SK-N-SH treated with all-trans-retinoic acid at 6 μM for 48 hours (cell line): ENCODE results near the gene PIK3CB.

Experiments
- ATAC-seq: fragments of 200-7000 bp; cut with Tn5 transposase; 3 replicates; pipeline ENCODE4 v1.9.1; 2020; ENCODE audit warnings: mild to moderate bottlenecking, moderate library complexity
- ARNTL ChIP-seq: fragments of 450-650 bp; formaldehyde crosslinking; IDR thresholded peaks from 2 replicates; pipeline ENCODE4 v1.5.0; 2020; ENCODE audit warnings: low read depth, mild to moderate bottlenecking, moderate library complexity, borderline replicate concordance
- BACH2 ChIP-seq: fragments of 250-450 bp; sonication (Bioruptor Pico); IDR thresholded peaks from 2 replicates; pipeline ENCODE4 v1.9.0; 2021; ENCODE audit warnings: mild to moderate bottlenecking, borderline replicate concordance
- ESRRG ChIP-seq: fragments of 250-450 bp; sonication (Bioruptor Pico); IDR thresholded peaks from 2 replicates; pipeline ENCODE4 v1.6.1; 2021; ENCODE audit warnings: mild to moderate bottlenecking
- GLIS3 ChIP-seq: fragments of 250-450 bp; sonication (Bioruptor Pico); IDR thresholded peaks from 2 replicates; pipeline ENCODE4 v1.5.0; 2020; ENCODE audit warnings: mild to moderate bottlenecking, moderate library complexity
- ISL1 ChIP-seq: fragments of 250-450 bp; sonication (Bioruptor Pico); IDR thresholded peaks from 2 replicates; pipeline ENCODE4 v2.1.2; 2022; ENCODE audit warnings: mild to moderate bottlenecking, moderate library complexity
- OSR1 ChIP-seq: fragments of 250-450 bp; sonication (Bioruptor Pico); IDR thresholded peaks from 2 replicates; pipeline ENCODE4 v1.8.0; 2022; ENCODE audit warnings: moderate library complexity, mild to moderate bottlenecking, inconsistent platforms
- PATZ1 ChIP-seq: fragments of 250-450 bp; sonication (Bioruptor Pico); IDR thresholded peaks from 2 replicates; pipeline ENCODE4 v1.8.0; 2020; ENCODE audit warnings: mild to moderate bottlenecking, moderate library complexity, borderline replicate concordance
- PPARA ChIP-seq: fragments of 250-450 bp; sonication (Bioruptor Pico); IDR thresholded peaks from 2 replicates; pipeline ENCODE4 v1.5.0; 2020; ENCODE audit warnings: mild to moderate bottlenecking, borderline replicate concordance
- RARB ChIP-seq: fragments of 250-450 bp; sonication (Bioruptor Pico); IDR thresholded peaks from 2 replicates; pipeline ENCODE4 v1.8.0; 2021; ENCODE audit warnings: mild to moderate bottlenecking, moderate library complexity
- TCF4 ChIP-seq: fragments of 250-450 bp; sonication (Bioruptor Pico); IDR thresholded peaks from 2 replicates; pipeline ENCODE4 v1.8.0; 2021; ENCODE audit warnings: mild to moderate bottlenecking, moderate library complexity, borderline replicate concordance
- ZC3H10 ChIP-seq: fragments of 250-450 bp; sonication (Bioruptor Pico); IDR thresholded peaks from 2 replicates; pipeline ENCODE4 v1.5.1; 2021; ENCODE audit warnings: mild to moderate bottlenecking, moderate library complexity
- ZFP3 ChIP-seq: fragments of 250-450 bp; sonication (Bioruptor Pico); IDR thresholded peaks from 2 replicates; pipeline ENCODE4 v1.5.0; 2020; ENCODE audit warnings: mild to moderate bottlenecking, moderate library complexity
- ZFP30 ChIP-seq: fragments of 450-650 bp; formaldehyde crosslinking; IDR thresholded peaks from 2 replicates; pipeline ENCODE4 v1.5.0; 2022; ENCODE audit warnings: mild to moderate bottlenecking, moderate library complexity
- ZNF565 ChIP-seq: fragments of 450-650 bp; formaldehyde crosslinking; conservative IDR thresholded peaks from 2 replicates; pipeline ENCODE4 v1.5.0; 2020; ENCODE audit warnings: low read depth, mild to moderate bottlenecking, moderate library complexity
- ZNF70 ChIP-seq: fragments of 450-650 bp; formaldehyde crosslinking; IDR thresholded peaks from 2 replicates; pipeline ENCODE4 v1.5.0; 2020; ENCODE audit warnings: mild to moderate bottlenecking, moderate library complexity
- ZNF8 ChIP-seq: fragments of 450-650 bp; formaldehyde crosslinking; IDR thresholded peaks from 2 replicates; pipeline ENCODE4 v1.5.0; 2020; ENCODE audit warnings: mild to moderate bottlenecking, moderate library complexity
- TF ChIP-seq, protein P1 (sequence below): fragments of 250-450 bp; sonication (Bioruptor Pico); IDR thresholded peaks from 2 replicates; pipeline ENCODE4 v1.5.1; 2021; ENCODE audit warnings: mild to moderate bottlenecking, moderate library complexity
- TF ChIP-seq, protein P2 (sequence below): fragments of 250-450 bp; sonication (Bioruptor Pico); IDR thresholded peaks from 2 replicates; pipeline ENCODE4 v1.8.0; 2021; ENCODE audit warnings: low read depth, mild to moderate bottlenecking, moderate library complexity, borderline replicate concordance
- TF ChIP-seq, protein P3 (sequence below): fragments of 250-450 bp; sonication (Bioruptor Pico); IDR thresholded peaks from 2 replicates; pipeline ENCODE4 v1.5.0; 2020; ENCODE audit warnings: mild to moderate bottlenecking, moderate library complexity

PIK3CB gene

DNA sequence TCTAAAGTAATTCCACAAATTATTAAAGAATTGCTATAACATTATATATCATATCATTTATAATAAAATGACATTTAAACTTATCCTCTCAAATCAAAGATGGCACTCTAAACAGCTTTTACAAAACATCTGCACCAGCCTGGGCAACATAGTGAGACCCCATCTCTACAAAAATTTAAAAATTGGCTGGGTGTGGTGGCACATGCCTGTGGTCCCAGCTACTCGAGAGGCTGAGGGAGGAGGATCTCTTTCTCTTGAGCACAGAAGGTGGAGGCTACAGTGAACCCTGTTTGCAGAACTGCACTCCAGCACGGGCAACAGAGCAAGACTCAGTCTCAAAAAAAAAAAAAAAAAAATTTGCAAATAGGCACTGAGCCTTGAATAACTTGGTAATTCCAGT lies 63.1 kb downstream of the PIK3CB start:
- TF ChIP-seq ARNTL (CRISPR knock-in tag) = no peak
- TF ChIP-seq, protein P1, sequence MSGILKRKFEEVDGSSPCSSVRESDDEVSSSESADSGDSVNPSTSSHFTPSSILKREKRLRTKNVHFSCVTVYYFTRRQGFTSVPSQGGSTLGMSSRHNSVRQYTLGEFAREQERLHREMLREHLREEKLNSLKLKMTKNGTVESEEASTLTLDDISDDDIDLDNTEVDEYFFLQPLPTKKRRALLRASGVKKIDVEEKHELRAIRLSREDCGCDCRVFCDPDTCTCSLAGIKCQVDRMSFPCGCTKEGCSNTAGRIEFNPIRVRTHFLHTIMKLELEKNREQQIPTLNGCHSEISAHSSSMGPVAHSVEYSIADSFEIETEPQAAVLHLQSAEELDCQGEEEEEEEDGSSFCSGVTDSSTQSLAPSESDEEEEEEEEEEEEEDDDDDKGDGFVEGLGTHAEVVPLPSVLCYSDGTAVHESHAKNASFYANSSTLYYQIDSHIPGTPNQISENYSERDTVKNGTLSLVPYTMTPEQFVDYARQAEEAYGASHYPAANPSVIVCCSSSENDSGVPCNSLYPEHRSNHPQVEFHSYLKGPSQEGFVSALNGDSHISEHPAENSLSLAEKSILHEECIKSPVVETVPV (CRISPR knock-in tag) = no peak
- TF ChIP-seq RARB (CRISPR knock-in tag) = no peak
- no peak for TF ChIP-seq ZFP3 (CRISPR knock-in tag)
- TF ChIP-seq GLIS3 (CRISPR knock-in tag) = no peak
- TF ChIP-seq, protein P2, sequence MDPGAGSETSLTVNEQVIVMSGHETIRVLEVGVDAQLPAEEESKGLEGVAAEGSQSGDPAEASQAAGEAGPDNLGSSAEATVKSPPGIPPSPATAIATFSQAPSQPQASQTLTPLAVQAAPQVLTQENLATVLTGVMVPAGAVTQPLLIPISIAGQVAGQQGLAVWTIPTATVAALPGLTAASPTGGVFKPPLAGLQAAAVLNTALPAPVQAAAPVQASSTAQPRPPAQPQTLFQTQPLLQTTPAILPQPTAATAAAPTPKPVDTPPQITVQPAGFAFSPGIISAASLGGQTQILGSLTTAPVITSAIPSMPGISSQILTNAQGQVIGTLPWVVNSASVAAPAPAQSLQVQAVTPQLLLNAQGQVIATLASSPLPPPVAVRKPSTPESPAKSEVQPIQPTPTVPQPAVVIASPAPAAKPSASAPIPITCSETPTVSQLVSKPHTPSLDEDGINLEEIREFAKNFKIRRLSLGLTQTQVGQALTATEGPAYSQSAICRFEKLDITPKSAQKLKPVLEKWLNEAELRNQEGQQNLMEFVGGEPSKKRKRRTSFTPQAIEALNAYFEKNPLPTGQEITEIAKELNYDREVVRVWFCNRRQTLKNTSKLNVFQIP (CRISPR knock-in tag) = no peak
- TF ChIP-seq ZNF8 = no peak
- no peak for TF ChIP-seq PPARA
- no peak for TF ChIP-seq ISL1 (CRISPR knock-in tag)
- TF ChIP-seq ESRRG (CRISPR knock-in tag) = no peak
- no peak for TF ChIP-seq ZNF70 (CRISPR knock-in tag)
- TF ChIP-seq TCF4 (CRISPR knock-in tag) = no peak
- TF ChIP-seq, protein P3, sequence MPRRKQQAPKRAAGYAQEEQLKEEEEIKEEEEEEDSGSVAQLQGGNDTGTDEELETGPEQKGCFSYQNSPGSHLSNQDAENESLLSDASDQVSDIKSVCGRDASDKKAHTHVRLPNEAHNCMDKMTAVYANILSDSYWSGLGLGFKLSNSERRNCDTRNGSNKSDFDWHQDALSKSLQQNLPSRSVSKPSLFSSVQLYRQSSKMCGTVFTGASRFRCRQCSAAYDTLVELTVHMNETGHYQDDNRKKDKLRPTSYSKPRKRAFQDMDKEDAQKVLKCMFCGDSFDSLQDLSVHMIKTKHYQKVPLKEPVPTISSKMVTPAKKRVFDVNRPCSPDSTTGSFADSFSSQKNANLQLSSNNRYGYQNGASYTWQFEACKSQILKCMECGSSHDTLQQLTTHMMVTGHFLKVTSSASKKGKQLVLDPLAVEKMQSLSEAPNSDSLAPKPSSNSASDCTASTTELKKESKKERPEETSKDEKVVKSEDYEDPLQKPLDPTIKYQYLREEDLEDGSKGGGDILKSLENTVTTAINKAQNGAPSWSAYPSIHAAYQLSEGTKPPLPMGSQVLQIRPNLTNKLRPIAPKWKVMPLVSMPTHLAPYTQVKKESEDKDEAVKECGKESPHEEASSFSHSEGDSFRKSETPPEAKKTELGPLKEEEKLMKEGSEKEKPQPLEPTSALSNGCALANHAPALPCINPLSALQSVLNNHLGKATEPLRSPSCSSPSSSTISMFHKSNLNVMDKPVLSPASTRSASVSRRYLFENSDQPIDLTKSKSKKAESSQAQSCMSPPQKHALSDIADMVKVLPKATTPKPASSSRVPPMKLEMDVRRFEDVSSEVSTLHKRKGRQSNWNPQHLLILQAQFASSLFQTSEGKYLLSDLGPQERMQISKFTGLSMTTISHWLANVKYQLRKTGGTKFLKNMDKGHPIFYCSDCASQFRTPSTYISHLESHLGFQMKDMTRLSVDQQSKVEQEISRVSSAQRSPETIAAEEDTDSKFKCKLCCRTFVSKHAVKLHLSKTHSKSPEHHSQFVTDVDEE (CRISPR knock-in tag) = no peak
- TF ChIP-seq ZC3H10 (CRISPR knock-in tag) = no peak
- no peak for TF ChIP-seq ZNF565 (CRISPR knock-in tag)
- no peak for TF ChIP-seq ZFP30
- no peak for TF ChIP-seq BACH2 (CRISPR knock-in tag)
- no peak for TF ChIP-seq PATZ1
- TF ChIP-seq, all 23 proteins: peak for 0
- no peak for ATAC-seq

DNA sequence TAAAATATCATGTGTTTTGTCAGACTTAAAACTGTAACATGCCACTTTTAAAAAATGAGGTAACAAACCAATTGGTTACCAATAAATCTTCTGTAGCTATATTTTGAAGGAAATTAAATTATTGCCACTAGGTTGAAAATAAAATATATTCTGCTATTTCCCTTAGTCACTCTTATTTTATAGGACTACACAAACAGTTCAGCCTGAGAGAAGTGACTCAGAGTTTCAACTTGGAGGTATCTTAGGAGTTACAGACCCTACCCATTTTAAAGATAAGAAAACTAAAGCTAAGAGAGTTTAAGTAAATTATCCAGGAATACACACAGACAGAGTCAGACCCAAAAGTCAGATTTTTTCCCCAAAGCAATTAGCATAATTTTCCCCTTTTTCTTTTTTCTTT lies 65.1 kb downstream of the PIK3CB start:
- no peak for ATAC-seq
- TF ChIP-seq ZC3H10 (CRISPR knock-in tag) = no peak
- TF ChIP-seq, protein P2 (CRISPR knock-in tag) = no peak
- TF ChIP-seq ZNF70 (CRISPR knock-in tag) = no peak
- no peak for TF ChIP-seq PPARA
- TF ChIP-seq, protein P3 (CRISPR knock-in tag) = no peak
- TF ChIP-seq OSR1 (CRISPR knock-in tag) = no peak
- TF ChIP-seq ZFP3 (CRISPR knock-in tag) = no peak
- no peak for TF ChIP-seq ARNTL (CRISPR knock-in tag)
- no peak for TF ChIP-seq ZNF8
- no peak for TF ChIP-seq RARB (CRISPR knock-in tag)
